Subcutaneous abdominal adipose tissue (tissue), 5 donors: ENCODE data around the gene LAMA5.

Experiments
- H3K27ac ChIP-seq: one replicate; pipeline ENCODE4 v1.7.0; 2013; ENCODE audit warnings: low read depth, mild to moderate bottlenecking, inconsistent platforms, low read length, moderate library complexity
- H3K27me3 ChIP-seq, 5 donors: one replicate each; pipeline ENCODE4 v1.7.0; 2013; ENCODE audit warnings: low read length in 5 of 5, inconsistent platforms in 1 of 5; ENCODE audit not compliant: control insufficient read depth in 5 of 5, insufficient read depth in 4 of 5
- H3K36me3 ChIP-seq, 5 donors: one replicate each; pipeline ENCODE4 v1.7.0; 2013; ENCODE audit warnings: low read length in 5 of 5; ENCODE audit not compliant: control insufficient read depth in 5 of 5, insufficient read depth in 5 of 5
- H3K4me1 ChIP-seq, 5 donors: one replicate each; pipeline ENCODE4 v1.7.0; 2013; ENCODE audit warnings: low read length in 5 of 5, mild to moderate bottlenecking in 3 of 5, moderate library complexity in 1 of 5; ENCODE audit not compliant: control insufficient read depth in 5 of 5, insufficient read depth in 5 of 5
- H3K4me3 ChIP-seq, 5 donors: one replicate each; pipeline ENCODE4 v1.7.0; 2013; ENCODE audit warnings: low read length in 5 of 5, low read depth in 1 of 5
- H3K9ac ChIP-seq, 5 donors: one replicate each; pipeline ENCODE4 v1.7.0; 2013; ENCODE audit warnings: low read length in 5 of 5, mild to moderate bottlenecking in 4 of 5, moderate library complexity in 3 of 5
- H3K9me3 ChIP-seq, 5 donors: one replicate each; pipeline ENCODE4 v1.7.0; 2013; ENCODE audit warnings: low read length in 5 of 5; ENCODE audit not compliant: control insufficient read depth in 5 of 5
- donor health status: healthy.
- donor health status: healthy.
- donor health status: healthy.
- donor health status: healthy.
- donor health status: healthy.

LAMA5 gene

DNA sequence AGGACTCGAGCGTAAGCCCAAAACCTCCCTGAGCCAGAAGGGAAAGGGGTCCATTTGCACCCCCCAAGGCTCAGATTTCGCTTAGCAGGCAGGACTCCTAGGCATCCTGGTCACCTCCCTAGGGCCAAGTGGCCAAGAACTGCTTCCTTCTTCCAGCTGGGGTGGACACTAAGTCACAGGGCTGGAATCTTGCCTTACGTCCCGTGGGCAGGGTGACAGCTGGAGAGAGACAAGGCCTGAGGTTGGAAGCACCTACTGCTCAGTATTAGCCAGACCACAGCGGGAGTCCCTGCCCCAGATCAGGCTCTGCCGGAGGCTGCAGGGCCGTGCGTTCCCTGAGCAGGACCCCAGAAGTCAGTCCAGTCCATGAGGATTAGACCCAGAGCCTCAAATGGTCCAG, 19.7 kb downstream of the LAMA5 start:
- H3K4me1 ChIP-seq, result peaks cover 0 to 2% (median under 1%) of the 10 kb centered on the region in 5 donors
- H3K27me3 ChIP-seq, result no peaks in the 10 kb centered on the region
- no peak overlapping the region for H3K4me3 ChIP-seq
- H3K27ac ChIP-seq, result no peak overlapping the region
- H3K36me3 ChIP-seq, result peaks cover 0 to 57% (median 43%) of the 10 kb centered on the region in 5 donors
- H3K9ac ChIP-seq, result no peak overlapping the region
- H3K9me3 ChIP-seq, result no peaks in the 10 kb centered on the region

GRCh38 chr20:62347151-62347404, 20.0 kb downstream of the LAMA5 start:
- no peak overlapping the region for H3K4me3 ChIP-seq
- H3K4me1 ChIP-seq, result no peaks in the 10 kb centered on the region
- no peaks in the 10 kb centered on the region for H3K9me3 ChIP-seq
- H3K27me3 ChIP-seq, result no peaks in the 10 kb centered on the region
- peaks cover 0 to 54% (median 43%) of the 10 kb centered on the region in 5 donors for H3K36me3 ChIP-seq
- no peak overlapping the region for H3K27ac ChIP-seq
- H3K9ac ChIP-seq, result no peak overlapping the region

GRCh38 chr20:62346398-62347150, 20.5 kb downstream of the LAMA5 start:
- H3K4me1 ChIP-seq, result no peaks in the 10 kb centered on the region
- H3K9me3 ChIP-seq, result no peaks in the 10 kb centered on the region
- no peak overlapping the region for H3K4me3 ChIP-seq
- peaks cover 0 to 50% (median 38%) of the 10 kb centered on the region in 5 donors for H3K36me3 ChIP-seq
- H3K27me3 ChIP-seq, result no peaks in the 10 kb centered on the region
- no peak overlapping the region for H3K27ac ChIP-seq
- no peak overlapping the region for H3K9ac ChIP-seq

- Histone ChIP-seq H3K9ac (no peak overlapping the region), H3K27me3 (no peaks in the 10 kb centered on the region), H3K4me1 (no peaks in the 10 kb centered on the region), H3K9me3 (no peaks in the 10 kb centered on the region), H3K27ac (no peak overlapping the region), H3K4me3 (no peak overlapping the region), H3K36me3 (peaks cover 0 to 47% (median 31%) of the 10 kb centered on the region in 5 donors)
Observed at GRCh38 chr20:62345681-62346370, 21.3 kb downstream of the LAMA5 start.

DNA sequence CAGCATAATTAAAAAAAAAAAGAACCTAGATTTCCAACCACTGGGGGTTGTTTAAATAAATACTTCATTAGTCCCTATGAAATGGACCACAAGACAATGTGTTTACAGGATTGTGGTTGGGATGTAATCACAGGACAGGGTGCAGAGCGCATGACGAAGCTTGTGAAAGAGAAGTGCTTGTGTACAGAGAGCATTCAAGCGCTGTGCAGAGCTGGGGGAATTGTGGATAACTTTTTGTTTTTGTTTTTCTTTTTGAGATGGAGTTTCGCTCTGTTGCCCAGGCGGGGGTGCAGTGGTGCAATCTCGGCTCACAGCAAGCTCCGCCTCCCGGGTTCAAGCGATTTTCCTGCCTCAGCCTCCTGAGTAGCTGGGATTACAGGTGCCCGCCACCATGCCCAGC, 22.3 kb downstream of the LAMA5 start:
- H3K36me3 ChIP-seq, result peaks cover 0 to 42% (median 24%) of the 10 kb centered on the region in 5 donors
- H3K27me3 ChIP-seq, result no peaks in the 10 kb centered on the region
- H3K4me1 ChIP-seq, result no peaks in the 10 kb centered on the region
- H3K4me3 ChIP-seq, result no peak overlapping the region
- no peak overlapping the region for H3K27ac ChIP-seq
- no peak overlapping the region for H3K9ac ChIP-seq
- H3K9me3 ChIP-seq, result no peaks in the 10 kb centered on the region

DNA sequence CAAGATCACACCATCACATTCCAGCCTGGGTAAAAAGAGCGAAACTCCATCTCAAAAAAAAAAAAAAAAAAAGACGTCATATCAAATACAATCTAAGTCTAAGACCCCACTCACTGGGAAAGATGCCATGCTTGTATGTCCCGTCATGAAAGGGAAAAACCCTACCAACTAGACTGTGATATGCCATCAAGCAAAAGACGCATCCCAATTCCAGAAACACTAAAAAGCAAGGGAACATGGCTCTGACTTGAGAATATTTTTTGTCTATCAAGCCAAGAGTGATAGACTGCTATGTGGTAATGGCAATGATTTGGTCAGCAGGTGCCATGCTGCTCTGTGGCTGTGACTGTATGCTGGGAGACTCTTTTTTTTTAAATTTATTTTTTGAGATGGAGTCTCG, 23.0 kb downstream of the LAMA5 start:
- H3K4me3 ChIP-seq, result no peak overlapping the region
- peaks cover 0 to 44% (median 26%) of the 10 kb centered on the region in 5 donors for H3K36me3 ChIP-seq
- H3K9me3 ChIP-seq, result no peaks in the 10 kb centered on the region
- H3K27ac ChIP-seq, result no peak overlapping the region
- H3K27me3 ChIP-seq, result no peaks in the 10 kb centered on the region
- H3K9ac ChIP-seq, result no peak overlapping the region
- H3K4me1 ChIP-seq, result no peaks in the 10 kb centered on the region

GRCh38 chr20:62342910-62343309, 24.2 kb downstream of the LAMA5 start:
- no peaks in the 10 kb centered on the region for H3K27me3 ChIP-seq
- H3K36me3 ChIP-seq, result peaks cover 0 to 48% (median 30%) of the 10 kb centered on the region in 5 donors
- H3K4me1 ChIP-seq, result no peaks in the 10 kb centered on the region
- no peak overlapping the region for H3K4me3 ChIP-seq
- H3K9ac ChIP-seq, result no peak overlapping the region
- H3K27ac ChIP-seq, result no peak overlapping the region
- no peaks in the 10 kb centered on the region for H3K9me3 ChIP-seq

DNA sequence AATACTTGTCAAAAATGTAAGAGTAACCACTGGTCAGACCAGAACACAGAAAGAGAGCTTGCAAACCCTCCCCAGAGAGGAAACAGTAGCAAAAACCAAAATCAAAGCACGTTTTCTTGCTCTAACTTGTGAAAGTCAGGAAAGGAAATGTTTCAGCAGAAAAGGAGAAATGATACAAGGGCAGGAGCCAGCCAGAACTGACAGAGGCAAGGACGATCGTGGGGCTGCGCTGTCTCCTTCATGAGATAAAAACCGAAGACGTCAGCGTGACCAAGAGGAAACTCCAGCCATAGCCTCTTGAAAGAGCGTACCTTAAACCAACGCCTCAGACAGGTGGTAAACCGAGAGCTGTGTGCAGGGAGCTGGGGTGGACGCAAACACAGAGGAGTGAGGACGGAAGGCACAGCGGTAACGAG, 27.5 kb downstream of the LAMA5 start:
- peaks cover 0 to 50% (median 36%) of the 10 kb centered on the region in 5 donors for H3K36me3 ChIP-seq
- no peaks in the 10 kb centered on the region for H3K9me3 ChIP-seq

GRCh38 chr20:62338294-62338620, 28.9 kb downstream of the LAMA5 start:
- H3K9me3 ChIP-seq, result no peaks in the 10 kb centered on the region
- no peaks in the 10 kb centered on the region for H3K27me3 ChIP-seq
- no peak overlapping the region for H3K9ac ChIP-seq
- H3K27ac ChIP-seq, result no peak overlapping the region
- H3K4me3 ChIP-seq, result no peak overlapping the region
- peaks cover 0 to 58% (median 41%) of the 10 kb centered on the region in 5 donors for H3K36me3 ChIP-seq
- H3K4me1 ChIP-seq, result no peaks in the 10 kb centered on the region

More for the DNA sequence above, 27.5 kb downstream of the LAMA5 start:
- H3K4me1 ChIP-seq, result no peaks in the 10 kb centered on the region
- no peaks in the 10 kb centered on the region for H3K27me3 ChIP-seq
- H3K9ac ChIP-seq, result no peak overlapping the region
- H3K27ac ChIP-seq, result no peak overlapping the region
- H3K4me3 ChIP-seq, result no peak overlapping the region

DNA sequence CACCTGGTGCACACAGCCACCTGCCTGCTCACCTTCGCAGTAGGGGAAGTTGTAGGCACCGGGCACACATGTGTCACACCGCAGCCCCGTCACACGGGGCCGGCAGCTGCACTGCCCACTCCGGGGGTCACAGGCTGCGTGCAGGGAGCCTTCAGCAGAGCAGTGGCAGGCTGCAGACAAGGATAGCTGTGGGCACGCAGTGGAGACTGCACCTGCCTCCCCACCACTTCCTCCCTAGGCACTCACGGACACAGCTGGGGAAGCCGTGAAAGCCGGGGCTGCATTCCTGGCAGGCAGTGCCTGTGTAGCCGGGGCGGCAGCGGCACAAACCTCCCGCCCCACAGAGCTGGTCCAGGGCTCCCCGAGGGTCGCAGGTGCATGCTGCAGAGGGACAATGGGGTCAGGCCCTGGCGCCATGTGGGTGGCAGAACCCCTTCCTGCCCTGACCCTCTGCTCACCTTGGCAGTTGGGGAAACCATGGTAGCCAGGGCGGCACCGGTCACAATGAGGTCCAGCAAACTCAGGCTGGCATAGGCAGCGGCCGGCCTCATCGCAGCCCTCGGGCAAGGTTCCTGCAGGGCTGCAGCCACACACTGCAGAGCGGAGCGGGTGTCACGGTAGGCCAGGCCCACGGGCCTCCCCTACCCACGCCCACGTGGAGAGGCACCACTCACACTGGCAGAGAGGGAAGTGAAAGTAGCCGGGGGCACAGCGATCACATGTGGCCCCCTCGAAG, 29.4 kb downstream of the LAMA5 start:
- H3K4me3 ChIP-seq, result no peak overlapping the region
- no peaks in the 10 kb centered on the region for H3K27me3 ChIP-seq
- H3K9me3 ChIP-seq, result no peaks in the 10 kb centered on the region
- no peaks in the 10 kb centered on the region for H3K4me1 ChIP-seq
- peaks cover 0 to 58% (median 45%) of the 10 kb centered on the region in 5 donors for H3K36me3 ChIP-seq
- no peak overlapping the region for H3K9ac ChIP-seq
- H3K27ac ChIP-seq, result no peak overlapping the region
